ENCODE data around the gene TECR. TPM values are rescaled to one million over a fixed set of nuclear protein-coding genes. Genes with fewer than 3 reads are reported as not detected.
"Not testable (repeated sequence)": the region's sequence is repeated elsewhere in the genome, so short reads cannot be mapped to it uniquely, and the experiment has no call there.

Gene TECR
- total RNA-seq, 1 experiment from 2014 or later, result 145 TPM

GRCh38 chr19:14577885-14578427, 48.6 kb downstream of the TECR start:
- Histone ChIP-seq H3K9me3 (ENCODE audit: low read length) (no peaks in the 10 kb centered on the region), H3K9ac (ENCODE audit: low read length) (no peak overlapping the region), H3K36me3 (ENCODE audit: low read depth, low read length) (no peaks in the 10 kb centered on the region), H3K9me2 (replicated peaks; ENCODE audit: low read length) (no peaks in the 10 kb centered on the region), H3K4me3 (ENCODE audit: low read length) (no peak overlapping the region), H3K4me2 (ENCODE audit: low read length) (no peak overlapping the region), H3K27me3 (ENCODE audit: low read length) (no peaks in the 10 kb centered on the region), H4K20me1 (ENCODE audit: low read length) (no peaks in the 10 kb centered on the region), H3K27ac (ENCODE audit: low read length) (no peak overlapping the region), H3F3A (ENCODE audit: low read length, unreplicated experiment) (no peaks in the 10 kb centered on the region), H3K4me1 (ENCODE audit: insufficient read depth, low read length) (peaks cover 6% of the 10 kb centered on the region), H2AFZ (ENCODE audit: low read length) (no peak overlapping the region), H3K79me2 (ENCODE audit: low read length) (no peaks in the 10 kb centered on the region)
- ATAC-seq, result 0 out of 2 replicates have a peak, but pooled peaks have one; percentile 13
- ChIA-PET POLR2A (ENCODE audit: unreplicated experiment) (no interaction called here), CTCF (no interaction called here)
- no TSS peak for BruUV-seq (replicated peaks)
- DNase-seq, result peak; percentile 17
- intact Hi-C loops (cut with micrococcal nuclease), result no loop called here
- TF ChIP-seq EZH2phosphoT487 (IDR thresholded peaks at IDR 0.05; ENCODE audit: borderline replicate concordance, low read length) (no peak), EZH2 (IDR thresholded peaks at IDR 0.05; ENCODE audit: low read length, unreplicated experiment) (no peak)
- TF ChIP-seq, protein P1, sequence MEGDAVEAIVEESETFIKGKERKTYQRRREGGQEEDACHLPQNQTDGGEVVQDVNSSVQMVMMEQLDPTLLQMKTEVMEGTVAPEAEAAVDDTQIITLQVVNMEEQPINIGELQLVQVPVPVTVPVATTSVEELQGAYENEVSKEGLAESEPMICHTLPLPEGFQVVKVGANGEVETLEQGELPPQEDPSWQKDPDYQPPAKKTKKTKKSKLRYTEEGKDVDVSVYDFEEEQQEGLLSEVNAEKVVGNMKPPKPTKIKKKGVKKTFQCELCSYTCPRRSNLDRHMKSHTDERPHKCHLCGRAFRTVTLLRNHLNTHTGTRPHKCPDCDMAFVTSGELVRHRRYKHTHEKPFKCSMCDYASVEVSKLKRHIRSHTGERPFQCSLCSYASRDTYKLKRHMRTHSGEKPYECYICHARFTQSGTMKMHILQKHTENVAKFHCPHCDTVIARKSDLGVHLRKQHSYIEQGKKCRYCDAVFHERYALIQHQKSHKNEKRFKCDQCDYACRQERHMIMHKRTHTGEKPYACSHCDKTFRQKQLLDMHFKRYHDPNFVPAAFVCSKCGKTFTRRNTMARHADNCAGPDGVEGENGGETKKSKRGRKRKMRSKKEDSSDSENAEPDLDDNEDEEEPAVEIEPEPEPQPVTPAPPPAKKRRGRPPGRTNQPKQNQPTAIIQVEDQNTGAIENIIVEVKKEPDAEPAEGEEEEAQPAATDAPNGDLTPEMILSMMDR (conservative IDR thresholded peaks at IDR 0.05; ENCODE audit: low read depth, low read length), result no peak

GRCh38 chr19:14580623-14581237, 51.3 kb downstream of the TECR start:
- no peaks in the 10 kb centered on the region for H3K4me1 ChIP-seq (ENCODE audit: insufficient read depth, low read length)
- H3K27me3 ChIP-seq (ENCODE audit: low read length), result no peaks in the 10 kb centered on the region
- H3K4me3 ChIP-seq (ENCODE audit: low read length), result no peak overlapping the region
- no peak overlapping the region for H3K9ac ChIP-seq (ENCODE audit: low read length)
- no peaks in the 10 kb centered on the region for H3K79me2 ChIP-seq (ENCODE audit: low read length)
- no peaks in the 10 kb centered on the region for H3K9me3 ChIP-seq (ENCODE audit: low read length)
- intact Hi-C loops (cut with micrococcal nuclease), result no loop called here
- no peak overlapping the region for H2AFZ ChIP-seq (ENCODE audit: low read length)
- TF ChIP-seq, protein P1 (conservative IDR thresholded peaks at IDR 0.05; ENCODE audit: low read depth, low read length), result no peak
- no peak for TF ChIP-seq EZH2 (IDR thresholded peaks at IDR 0.05; ENCODE audit: low read length, unreplicated experiment)
- no peak for TF ChIP-seq EZH2phosphoT487 (IDR thresholded peaks at IDR 0.05; ENCODE audit: borderline replicate concordance, low read length)
- ChIA-PET CTCF (no interaction called here), POLR2A (ENCODE audit: unreplicated experiment) (no interaction called here)
- BruUV-seq (replicated peaks), result no TSS peak
- H3K9me2 ChIP-seq (replicated peaks; ENCODE audit: low read length), result no peaks in the 10 kb centered on the region
- DNase-seq (no peak), ATAC-seq (no peak)
- H3F3A ChIP-seq (ENCODE audit: low read length, unreplicated experiment), result no peaks in the 10 kb centered on the region
- no peaks in the 10 kb centered on the region for H4K20me1 ChIP-seq (ENCODE audit: low read length)
- H3K27ac ChIP-seq (ENCODE audit: low read length), result no peak overlapping the region
- H3K4me2 ChIP-seq (ENCODE audit: low read length), result no peak overlapping the region
- H3K36me3 ChIP-seq (ENCODE audit: low read depth, low read length), result no peaks in the 10 kb centered on the region

- no peak for ATAC-seq
- POLR2A ChIA-PET (ENCODE audit: unreplicated experiment), result no interaction called here
Observed at GRCh38 chr19:14582894-14583340, 53.5 kb downstream of the TECR start, which contains the start of gene CLEC17A. Gene CLEC17A (plus strand): TSS chr19:14583084. CDS start chr19:14583161, 77 bp downstream.

DNA sequence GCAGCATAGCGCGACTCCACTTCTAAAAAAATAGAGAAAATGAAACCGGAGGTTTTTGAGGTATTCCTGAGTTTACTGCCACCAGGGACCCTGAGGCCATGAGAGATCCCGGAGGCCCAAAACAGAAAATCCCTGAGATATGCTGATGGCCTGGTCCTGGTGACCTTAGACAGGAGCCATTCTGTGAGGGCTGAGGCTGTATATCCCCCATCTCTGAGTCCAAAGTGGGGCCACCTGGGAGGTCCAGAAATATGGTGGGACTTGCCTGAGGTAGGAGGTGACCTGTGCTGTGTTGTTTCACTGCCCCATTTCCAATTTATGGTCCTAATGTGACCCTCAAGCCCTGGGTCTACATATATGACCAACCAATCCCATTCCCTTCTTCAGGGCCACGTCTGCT, 55.0 kb downstream of the TECR start:
- H3K4me1 ChIP-seq (ENCODE audit: insufficient read depth, low read length); CTCF ChIA-PET; H4K20me1 ChIP-seq (ENCODE audit: low read length); H3F3A ChIP-seq (ENCODE audit: low read length, unreplicated experiment); H3K9ac ChIP-seq (ENCODE audit: low read length); H3K27me3 ChIP-seq (ENCODE audit: low read length); BruUV-seq (replicated peaks); H3K4me2 ChIP-seq (ENCODE audit: low read length); H3K4me3 ChIP-seq (ENCODE audit: low read length); POLR2A ChIA-PET (ENCODE audit: unreplicated experiment); ATAC-seq; intact Hi-C loops (cut with micrococcal nuclease); H2AFZ ChIP-seq (ENCODE audit: low read length); H3K9me3 ChIP-seq (ENCODE audit: low read length); H3K27ac ChIP-seq (ENCODE audit: low read length); DNase-seq; H3K9me2 ChIP-seq (replicated peaks; ENCODE audit: low read length); H3K36me3 ChIP-seq (ENCODE audit: low read depth, low read length); H3K79me2 ChIP-seq (ENCODE audit: low read length): not testable (repeated sequence)

More at GRCh38 chr19:14582894-14583340, 53.5 kb downstream of the TECR start, which contains the start of gene CLEC17A:
- no TSS peak for BruUV-seq (replicated peaks)
- CTCF ChIA-PET, result no interaction called here
- Histone ChIP-seq H3K4me2 (ENCODE audit: low read length) (no peak within 1 kb of the TSS), H3K9ac (ENCODE audit: low read length) (no peak within 1 kb of the TSS), H3K4me3 (ENCODE audit: low read length) (no peak within 1 kb of the TSS), H3F3A (ENCODE audit: low read length, unreplicated experiment) (no peaks in the 10 kb centered on the region), H4K20me1 (ENCODE audit: low read length) (no peaks in the 10 kb centered on the region), H3K27ac (ENCODE audit: low read length) (no peak within 1 kb of the TSS), H3K79me2 (ENCODE audit: low read length) (no peaks in the 10 kb centered on the region), H3K4me1 (ENCODE audit: insufficient read depth, low read length) (no peaks in the 10 kb centered on the region), H2AFZ (ENCODE audit: low read length) (no peak within 1 kb of the TSS), H3K27me3 (ENCODE audit: low read length) (no peaks in the 10 kb centered on the region), H3K36me3 (ENCODE audit: low read depth, low read length) (no peaks in the 10 kb centered on the region), H3K9me3 (ENCODE audit: low read length) (no peaks in the 10 kb centered on the region), H3K9me2 (replicated peaks; ENCODE audit: low read length) (no peaks in the 10 kb centered on the region)
- DNase-seq, result no peak
- intact Hi-C loops (cut with micrococcal nuclease), result no loop called here
- TF ChIP-seq EZH2 (IDR thresholded peaks at IDR 0.05; ENCODE audit: low read length, unreplicated experiment) (no peak), EZH2phosphoT487 (IDR thresholded peaks at IDR 0.05; ENCODE audit: borderline replicate concordance, low read length) (no peak)
- TF ChIP-seq, protein P1 (conservative IDR thresholded peaks at IDR 0.05; ENCODE audit: low read depth, low read length), result no peak
